Tibial nerve (tissue), 4 donors: ENCODE results near the gene TGM2.

ENCODE experiments used
- EP300 ChIP-seq, 2 donors: sonication (generic); formaldehyde crosslinking; IDR thresholded peaks; one replicate each; pipeline ENCODE4 v1.6.1; 2017; ENCODE audit warnings: antibody characterized with exemption in 2 of 2, mild to moderate bottlenecking in 1 of 2
- POLR2A ChIP-seq, 2 donors: fragments of 450-650 bp; IDR thresholded peaks; one replicate each; pipeline ENCODE4 v1.6.1; 2017; ENCODE audit warnings: antibody characterized with exemption in 2 of 2, mild to moderate bottlenecking in 2 of 2, moderate library complexity in 2 of 2
- TF ChIP-seq, protein P1 (sequence below), 5 experiments: fragments of 200-600 bp in 3 of 5; fragments of 450-650 bp in 2 of 5; sonication (generic) in 3 of 5; IDR thresholded peaks; one replicate each; pipeline ENCODE4 v1.5.1; 2016 to 2019; ENCODE audit warnings: antibody characterized with exemption in 5 of 5, mild to moderate bottlenecking in 3 of 5, moderate library complexity in 2 of 5

DNA sequence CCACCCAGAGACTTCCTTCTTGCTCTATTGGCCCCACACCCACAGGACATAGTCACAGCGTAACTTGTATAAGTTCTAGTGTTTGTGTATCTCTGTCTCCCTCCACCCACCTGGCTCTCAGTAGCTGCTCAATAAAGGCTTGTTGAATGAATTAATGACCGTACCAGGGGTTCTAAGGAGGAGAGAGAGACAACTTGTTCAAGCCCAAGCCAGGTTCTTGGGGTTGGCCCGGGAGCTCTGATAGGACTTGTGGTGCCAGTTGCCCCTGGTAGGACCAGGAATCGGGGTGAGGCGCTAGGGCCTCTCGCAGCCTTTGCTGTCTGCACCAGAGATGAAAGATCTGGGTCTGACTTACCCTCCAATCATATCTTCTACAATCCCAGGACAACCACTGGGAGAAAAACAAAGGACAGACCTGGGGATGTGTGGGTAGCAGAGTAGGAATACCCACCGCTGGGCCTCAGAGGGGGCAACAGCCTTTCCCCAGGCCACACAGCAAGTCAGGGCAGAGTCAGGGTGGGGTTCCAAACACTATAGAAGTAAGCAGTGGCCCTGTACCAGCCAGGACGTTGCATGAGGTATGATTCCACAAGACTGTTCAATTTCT lies 5.3 kb upstream of the TGM2 start:
- TF ChIP-seq, protein P1, sequence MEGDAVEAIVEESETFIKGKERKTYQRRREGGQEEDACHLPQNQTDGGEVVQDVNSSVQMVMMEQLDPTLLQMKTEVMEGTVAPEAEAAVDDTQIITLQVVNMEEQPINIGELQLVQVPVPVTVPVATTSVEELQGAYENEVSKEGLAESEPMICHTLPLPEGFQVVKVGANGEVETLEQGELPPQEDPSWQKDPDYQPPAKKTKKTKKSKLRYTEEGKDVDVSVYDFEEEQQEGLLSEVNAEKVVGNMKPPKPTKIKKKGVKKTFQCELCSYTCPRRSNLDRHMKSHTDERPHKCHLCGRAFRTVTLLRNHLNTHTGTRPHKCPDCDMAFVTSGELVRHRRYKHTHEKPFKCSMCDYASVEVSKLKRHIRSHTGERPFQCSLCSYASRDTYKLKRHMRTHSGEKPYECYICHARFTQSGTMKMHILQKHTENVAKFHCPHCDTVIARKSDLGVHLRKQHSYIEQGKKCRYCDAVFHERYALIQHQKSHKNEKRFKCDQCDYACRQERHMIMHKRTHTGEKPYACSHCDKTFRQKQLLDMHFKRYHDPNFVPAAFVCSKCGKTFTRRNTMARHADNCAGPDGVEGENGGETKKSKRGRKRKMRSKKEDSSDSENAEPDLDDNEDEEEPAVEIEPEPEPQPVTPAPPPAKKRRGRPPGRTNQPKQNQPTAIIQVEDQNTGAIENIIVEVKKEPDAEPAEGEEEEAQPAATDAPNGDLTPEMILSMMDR (IDR thresholded peaks at IDR 0.05), result no peak
- TF ChIP-seq POLR2A (IDR thresholded peaks at IDR 0.05) (no peak), EP300 (IDR thresholded peaks at IDR 0.05) (no peak)
